Measurements from ENCODE around the gene DOCK8.
"Not testable (repeated sequence)": the region's sequence is repeated elsewhere in the genome, so short reads cannot be mapped to it uniquely, and the experiment has no call there.

Gene DOCK8

GRCh38 chr9:401223-401622 is 186.6 kb downstream of the DOCK8 start:
- no peak for TF ChIP-seq ZNF274 (IDR thresholded peaks at IDR 0.05; ENCODE audit: low read depth, low read length)
- no peak overlapping the region for H3K4me3 ChIP-seq (ENCODE audit: low read length)

DNA sequence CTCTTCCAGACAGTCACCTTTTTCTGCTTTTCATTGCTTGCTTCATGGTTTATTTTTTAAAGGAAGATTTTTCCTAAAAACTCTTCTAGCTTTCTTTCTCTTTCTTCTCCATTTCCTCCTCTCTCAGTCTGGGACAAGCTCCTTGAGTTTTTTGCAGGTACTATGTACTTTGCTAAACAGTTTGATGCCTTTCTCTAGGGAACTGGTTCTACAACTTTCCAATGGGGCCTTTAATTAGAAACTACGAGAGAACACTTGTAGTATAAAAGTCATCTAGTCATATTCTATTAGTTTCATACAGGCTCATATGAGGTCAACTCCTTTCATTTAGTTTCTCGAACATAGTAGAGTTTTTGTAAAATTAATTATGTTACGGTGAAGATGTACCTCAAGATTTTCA is 189.6 kb downstream of the DOCK8 start:
- no peak overlapping the region for H3K4me3 ChIP-seq (ENCODE audit: low read length)
- TF ChIP-seq ZNF274 (IDR thresholded peaks at IDR 0.05; ENCODE audit: low read depth, low read length), result no peak

GRCh38 chr9:405341-405740 is 190.7 kb downstream of the DOCK8 start:
- TF ChIP-seq ZNF274 (IDR thresholded peaks at IDR 0.05; ENCODE audit: low read depth, low read length), result no peak
- no peak overlapping the region for H3K4me3 ChIP-seq (ENCODE audit: low read length)

GRCh38 chr9:406886-407654 is 192.4 kb downstream of the DOCK8 start:
- TF ChIP-seq ZNF274 (IDR thresholded peaks at IDR 0.05; ENCODE audit: low read depth, low read length), result no peak
- no peak overlapping the region for H3K4me3 ChIP-seq (ENCODE audit: low read length)

DNA sequence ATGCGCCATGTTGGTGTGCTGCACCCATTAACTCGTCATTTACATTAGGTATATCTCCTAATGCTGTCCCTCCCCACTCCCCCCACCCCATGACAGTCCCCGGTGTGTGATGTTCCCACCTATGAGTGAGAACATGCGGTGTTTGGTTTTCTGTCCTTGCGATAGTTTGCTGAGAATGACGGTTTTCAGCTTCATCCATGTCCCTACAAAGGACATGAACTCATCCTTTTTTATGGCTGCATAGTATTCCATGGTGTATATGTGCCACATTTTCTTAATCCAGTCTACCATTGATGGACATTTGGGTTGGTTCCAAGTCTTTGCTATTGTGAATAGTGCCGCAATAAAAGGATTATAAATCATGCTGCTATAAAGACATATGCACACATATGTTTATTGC is 195.0 kb downstream of the DOCK8 start:
- H3K4me3 ChIP-seq (ENCODE audit: low read length), result not testable (repeated sequence)

GRCh38 chr9:414595-414994 is 199.9 kb downstream of the DOCK8 start:
- TF ChIP-seq ZNF274 (IDR thresholded peaks at IDR 0.05; ENCODE audit: low read depth, low read length), result no peak
- no peak overlapping the region for H3K4me3 ChIP-seq (ENCODE audit: low read length)

DNA sequence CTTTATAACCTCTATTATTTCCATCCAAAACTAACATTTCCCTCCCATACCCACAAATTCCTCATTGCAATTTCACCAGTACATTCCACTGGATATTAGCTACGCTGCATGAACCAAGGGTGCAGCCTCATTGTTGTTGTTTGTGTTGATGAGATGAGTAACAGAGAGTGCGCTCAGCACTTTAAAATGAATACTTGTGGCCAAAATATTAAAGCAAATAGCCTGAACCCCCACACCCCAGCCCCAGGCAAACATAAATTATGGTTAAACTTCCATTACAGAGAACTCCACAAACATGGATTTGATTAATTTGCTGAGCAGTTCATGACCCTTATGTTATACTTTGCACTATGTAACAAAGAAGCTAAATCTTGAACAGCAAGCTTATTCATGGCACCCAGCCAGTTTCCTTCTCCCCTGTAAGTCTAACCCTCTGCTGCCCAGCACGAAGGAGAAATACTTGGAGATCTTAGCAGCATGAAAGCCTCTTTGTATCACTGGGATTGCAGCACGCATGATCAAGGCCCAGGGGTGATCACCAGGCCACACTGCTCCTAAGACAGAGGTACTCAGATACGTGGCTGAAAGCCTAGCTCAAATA is 205.0 kb downstream of the DOCK8 start:
- no peak overlapping the region for H3K4me3 ChIP-seq (ENCODE audit: low read length)
- no peak for TF ChIP-seq ZNF274 (IDR thresholded peaks at IDR 0.05; ENCODE audit: low read depth, low read length)

DNA sequence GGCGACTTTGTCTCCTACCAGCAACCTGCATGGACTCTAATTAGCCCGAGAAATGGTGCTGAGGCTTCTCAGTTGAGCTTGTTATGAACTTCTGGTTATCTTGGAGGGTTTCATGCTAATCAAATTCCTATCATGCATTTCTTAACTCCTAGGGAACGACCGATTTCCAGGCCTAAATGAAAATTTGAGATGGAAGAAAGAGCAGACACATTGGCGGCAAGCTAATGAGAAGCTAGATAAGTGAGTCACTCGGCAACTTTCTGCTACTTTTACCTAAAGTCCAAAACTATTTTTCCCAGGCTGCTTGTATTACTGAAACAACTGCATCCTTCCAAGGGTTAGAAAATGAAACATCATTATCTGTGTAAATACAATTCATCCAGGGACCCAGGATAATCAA is 207.2 kb downstream of the DOCK8 start:
- no peak for TF ChIP-seq ZNF274 (IDR thresholded peaks at IDR 0.05; ENCODE audit: low read depth, low read length)
- H3K4me3 ChIP-seq (ENCODE audit: low read length), result no peak overlapping the region

DNA sequence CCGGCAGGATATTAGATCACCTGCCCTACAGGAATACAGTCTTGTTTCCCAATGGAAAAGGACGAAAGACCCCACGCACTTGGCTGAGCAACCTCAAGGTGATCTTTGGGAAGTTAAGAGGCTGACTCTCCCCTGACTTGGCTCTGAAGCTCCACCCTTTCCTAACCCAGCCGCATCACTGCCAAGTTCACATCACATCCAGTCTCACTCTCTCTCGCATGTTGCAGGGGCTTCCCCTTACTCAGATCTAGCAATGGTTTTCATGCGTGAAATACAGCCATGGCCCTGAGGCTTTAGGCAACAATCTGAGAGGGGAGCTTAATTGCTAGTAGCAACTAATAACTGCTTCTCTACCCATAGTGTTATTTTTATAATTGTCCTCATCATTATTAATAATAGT is 211.6 kb downstream of the DOCK8 start:
- no peak overlapping the region for H3K4me3 ChIP-seq (ENCODE audit: low read length)
- TF ChIP-seq ZNF274 (IDR thresholded peaks at IDR 0.05; ENCODE audit: low read depth, low read length), result no peak

DNA sequence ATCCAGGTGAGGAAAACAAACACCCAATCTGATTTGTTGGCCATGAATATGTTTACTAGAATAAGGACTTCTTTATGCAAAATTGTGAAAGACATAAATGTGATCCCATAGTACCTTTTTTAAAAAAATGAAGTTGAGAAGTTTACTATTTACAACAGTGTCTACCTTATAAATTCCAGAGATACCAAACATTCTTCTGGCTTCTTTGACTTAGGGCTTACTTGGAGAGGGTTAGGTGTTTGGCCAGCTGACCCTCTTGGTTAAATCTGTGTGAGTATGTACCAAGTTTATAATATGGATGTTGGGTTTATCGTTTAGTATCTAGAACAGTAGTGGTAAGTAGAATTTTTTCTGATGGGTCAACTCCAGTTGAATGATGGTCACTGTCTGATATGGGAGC is 212.3 kb downstream of the DOCK8 start:
- no peak overlapping the region for H3K4me3 ChIP-seq (ENCODE audit: low read length)
- no peak for TF ChIP-seq ZNF274 (IDR thresholded peaks at IDR 0.05; ENCODE audit: low read depth, low read length)

- TF ChIP-seq ZNF274 (IDR thresholded peaks at IDR 0.05; ENCODE audit: low read depth, low read length), result no peak
- no peak overlapping the region for H3K4me3 ChIP-seq (ENCODE audit: low read length)
These were observed 217.0 kb downstream of the DOCK8 start for GRCh38 chr9:431701-432100.

DNA sequence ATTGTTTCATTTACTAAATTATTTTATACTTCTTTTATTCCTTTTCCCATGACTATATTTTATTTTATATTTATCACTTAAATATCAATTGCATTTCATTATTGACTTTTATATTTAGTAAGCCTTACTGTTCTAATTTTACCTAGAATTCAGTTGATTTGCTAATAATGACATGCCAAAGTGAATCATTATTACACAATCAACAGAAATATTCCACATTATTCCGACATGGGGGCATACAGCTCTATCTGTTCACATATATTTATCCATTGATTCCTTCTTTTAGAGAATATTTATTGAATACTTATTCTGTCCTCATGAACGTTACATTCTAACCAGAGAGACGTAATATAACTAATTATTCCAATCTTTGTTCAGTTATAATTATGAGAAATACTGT is 221.8 kb downstream of the DOCK8 start:
- no peak overlapping the region for H3K4me3 ChIP-seq (ENCODE audit: low read length)

GRCh38 chr9:437066-437465 is 222.4 kb downstream of the DOCK8 start:
- no peak for TF ChIP-seq ZNF274 (IDR thresholded peaks at IDR 0.05; ENCODE audit: low read depth, low read length)
- no peak overlapping the region for H3K4me3 ChIP-seq (ENCODE audit: low read length)

More for the DNA sequence above, 221.8 kb downstream of the DOCK8 start:
- no peak for TF ChIP-seq ZNF274 (IDR thresholded peaks at IDR 0.05; ENCODE audit: low read depth, low read length)

GRCh38 chr9:437574-438001 is 222.9 kb downstream of the DOCK8 start:
- H3K4me3 ChIP-seq (ENCODE audit: low read length), result no peak overlapping the region
- no peak for TF ChIP-seq ZNF274 (IDR thresholded peaks at IDR 0.05; ENCODE audit: low read depth, low read length)

DNA sequence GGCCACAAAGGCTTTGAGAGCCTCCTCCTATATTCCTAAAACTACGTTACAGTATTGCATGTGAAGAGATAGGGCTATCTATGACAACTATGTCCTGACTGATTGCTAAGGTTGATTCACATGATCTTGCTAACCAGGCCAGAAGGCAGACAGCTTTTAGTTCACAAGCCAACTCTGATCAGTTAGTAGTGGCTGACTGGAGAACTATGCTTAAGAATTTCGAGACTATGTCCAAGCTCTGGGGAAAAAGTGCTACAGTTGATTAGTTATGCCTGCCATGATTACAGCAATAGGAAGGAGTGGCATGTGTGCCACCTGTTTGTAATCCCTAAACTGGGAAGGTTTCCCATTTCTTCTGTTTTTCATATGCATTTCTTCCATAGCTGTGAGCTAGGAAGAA is 223.4 kb downstream of the DOCK8 start:
- no peak for TF ChIP-seq ZNF274 (IDR thresholded peaks at IDR 0.05; ENCODE audit: low read depth, low read length)
- no peak overlapping the region for H3K4me3 ChIP-seq (ENCODE audit: low read length)
